Coronary artery (tissue), 2 donors: ENCODE results near the gene SLC8A2.
"Not testable (repeated sequence)": the region's sequence is repeated elsewhere in the genome, so short reads cannot be mapped to it uniquely, and the experiment has no call there.

ENCODE experiments used
- DNase-seq: peaks from one replicate; pipeline ENCODE4 v3.0.0-alpha.2; 2017; ENCODE audit warnings: low spot score
- H3K27ac ChIP-seq, 2 donors: fragments of 200-600 bp; sonication (generic); one replicate each; pipeline ENCODE4 v1.5.1; 2016 to 2019
- H3K4me3 ChIP-seq: fragments of 200-600 bp; sonication (generic); 2 replicates; pipeline ENCODE4 v1.5.1; 2016; ENCODE audit warnings: mild to moderate bottlenecking, moderate library complexity
- CTCF ChIP-seq: fragments of 200-600 bp; sonication (generic); IDR thresholded peaks from one replicate; pipeline ENCODE4 v1.5.1; 2019; ENCODE audit warnings: antibody characterized with exemption

Gene SLC8A2

GRCh38 chr19:47416643-47416985 is 55.1 kb downstream of the SLC8A2 start:
- DNase-seq: no peak
- Histone ChIP-seq H3K4me3 (no peak overlapping the region), H3K27ac (no peak overlapping the region)
- no peak for TF ChIP-seq CTCF

GRCh38 chr19:47415953-47416642 is 55.6 kb downstream of the SLC8A2 start:
- H3K4me3 ChIP-seq: no peak overlapping the region
- no peak for DNase-seq
- TF ChIP-seq CTCF: no peak
- no peak overlapping the region for H3K27ac ChIP-seq

- no peak for DNase-seq
- TF ChIP-seq CTCF: no peak
- Histone ChIP-seq H3K4me3 (no peak overlapping the region), H3K27ac (no peak overlapping the region)
Measured at GRCh38 chr19:47414469-47414868, 57.2 kb downstream of the SLC8A2 start.

GRCh38 chr19:47413941-47414340 is 57.8 kb downstream of the SLC8A2 start:
- no peak for DNase-seq
- TF ChIP-seq CTCF: no peak
- Histone ChIP-seq H3K4me3 (no peak overlapping the region), H3K27ac (no peak overlapping the region)

- H3K4me3 ChIP-seq, H3K27ac ChIP-seq, DNase-seq: not testable (repeated sequence)
Measured at GRCh38 chr19:47411696-47412095, 60.0 kb downstream of the SLC8A2 start.

GRCh38 chr19:47411101-47411500 is 60.6 kb downstream of the SLC8A2 start:
- Histone ChIP-seq H3K27ac (no peak overlapping the region), H3K4me3 (no peak overlapping the region)
- TF ChIP-seq CTCF: no peak
- DNase-seq: no peak

- Histone ChIP-seq H3K27ac (no peak overlapping the region), H3K4me3 (no peak overlapping the region)
- no peak for TF ChIP-seq CTCF
- DNase-seq: no peak
Measured at GRCh38 chr19:47408156-47408938, 63.3 kb downstream of the SLC8A2 start.
